ENCODE results near the gene HAND2.
A peak's percentile ranks its signal among the peaks of the same experiment; 100 is the strongest.

The HAND2 gene

GRCh38 chr4:173493041-173493440 lies 37.0 kb downstream of the HAND2 start:
- Histone ChIP-seq H3K27me3 (ENCODE audit: insufficient read depth, low read length, poor library complexity) (no peaks in the 10 kb centered on the region), H2AFZ (ENCODE audit: low read depth, low read length) (no peak overlapping the region), H4K20me1 (ENCODE audit: insufficient read depth, low read length) (no peaks in the 10 kb centered on the region), H3K27ac (ENCODE audit: low read length) (no peak overlapping the region), H3K4me2 (ENCODE audit: insufficient read depth, low read length) (no peak overlapping the region), H3K4me1 (ENCODE audit: insufficient read depth, low read length) (peaks cover 21% of the 10 kb centered on the region), H3K4me3 (ENCODE audit: low read depth in 1 of 2, low read length in 2 of 2) (no peak overlapping the region), H3K36me3 (ENCODE audit: insufficient read depth, low read length) (no peaks in the 10 kb centered on the region), H3K79me2 (ENCODE audit: insufficient read depth, low read length) (no peaks in the 10 kb centered on the region), H3K9me3 (ENCODE audit: insufficient read depth, low read length, severe bottlenecking) (no peaks in the 10 kb centered on the region), H3K9ac (ENCODE audit: low read depth, low read length) (no peak overlapping the region)
- DNase-seq (no peak), ATAC-seq (ENCODE audit: insufficient read depth, low read depth) (no peak)
- TF ChIP-seq CTCF (IDR thresholded peaks at IDR 0.05; ENCODE audit: borderline replicate concordance, extremely low read depth, low read length, poor library complexity, severe bottlenecking) (no peak), EZH2 (IDR thresholded peaks at IDR 0.05; ENCODE audit: borderline replicate concordance, low read depth, low read length, severe bottlenecking) (no peak)

GRCh38 chr4:173492315-173492714 lies 37.7 kb downstream of the HAND2 start:
- Histone ChIP-seq H3K36me3 (ENCODE audit: insufficient read depth, low read length) (no peaks in the 10 kb centered on the region), H3K9ac (ENCODE audit: low read depth, low read length) (no peak overlapping the region), H4K20me1 (ENCODE audit: insufficient read depth, low read length) (no peaks in the 10 kb centered on the region), H3K79me2 (ENCODE audit: insufficient read depth, low read length) (no peaks in the 10 kb centered on the region), H3K27ac (ENCODE audit: low read length) (no peak overlapping the region; the same call in 1 of the 2 replicates), H3K4me2 (ENCODE audit: insufficient read depth, low read length) (no peak overlapping the region), H3K4me3 (ENCODE audit: low read depth in 1 of 2, low read length in 2 of 2) (no peak overlapping the region), H3K9me3 (ENCODE audit: insufficient read depth, low read length, severe bottlenecking) (no peaks in the 10 kb centered on the region), H3K27me3 (ENCODE audit: insufficient read depth, low read length, poor library complexity) (no peaks in the 10 kb centered on the region), H3K4me1 (ENCODE audit: insufficient read depth, low read length) (peaks cover 21% of the 10 kb centered on the region), H2AFZ (ENCODE audit: low read depth, low read length) (peak overlapping the region; percentile 5; the same call in 1 of the 2 replicates)
- DNase-seq (peak; percentile 51), ATAC-seq (ENCODE audit: insufficient read depth, low read depth) (peak; percentile 72)
- TF ChIP-seq CTCF (IDR thresholded peaks at IDR 0.05; ENCODE audit: borderline replicate concordance, extremely low read depth, low read length, poor library complexity, severe bottlenecking) (no peak), EZH2 (IDR thresholded peaks at IDR 0.05; ENCODE audit: borderline replicate concordance, low read depth, low read length, severe bottlenecking) (no peak)

GRCh38 chr4:173490817-173491528 lies 39.1 kb downstream of the HAND2 start:
- Histone ChIP-seq H3K79me2 (ENCODE audit: insufficient read depth, low read length) (no peaks in the 10 kb centered on the region), H3K4me2 (ENCODE audit: insufficient read depth, low read length) (no peak overlapping the region), H3K4me1 (ENCODE audit: insufficient read depth, low read length) (peaks cover 21% of the 10 kb centered on the region), H3K36me3 (ENCODE audit: insufficient read depth, low read length) (no peaks in the 10 kb centered on the region), H3K27me3 (ENCODE audit: insufficient read depth, low read length, poor library complexity) (no peaks in the 10 kb centered on the region), H2AFZ (ENCODE audit: low read depth, low read length) (no peak overlapping the region), H3K27ac (ENCODE audit: low read length) (no peak overlapping the region; the same call in 1 of the 2 replicates), H4K20me1 (ENCODE audit: insufficient read depth, low read length) (no peaks in the 10 kb centered on the region), H3K4me3 (ENCODE audit: low read depth in 1 of 2, low read length in 2 of 2) (no peak overlapping the region), H3K9me3 (ENCODE audit: insufficient read depth, low read length, severe bottlenecking) (no peaks in the 10 kb centered on the region), H3K9ac (ENCODE audit: low read depth, low read length) (no peak overlapping the region)
- ATAC-seq (ENCODE audit: insufficient read depth, low read depth), result peak; percentile 28; the same call in 1 of the 3 replicates
- TF ChIP-seq EZH2 (IDR thresholded peaks at IDR 0.05; ENCODE audit: borderline replicate concordance, low read depth, low read length, severe bottlenecking) (no peak), CTCF (IDR thresholded peaks at IDR 0.05; ENCODE audit: borderline replicate concordance, extremely low read depth, low read length, poor library complexity, severe bottlenecking) (no peak)
- DNase-seq, result peak; percentile 38

All from DND-41 (cell line).